ENCODE results near the gene INVS. TPM values are rescaled to one million over a fixed set of nuclear protein-coding genes. Genes with fewer than 3 reads are reported as not detected.

The INVS gene
- total and polyA plus RNA-seq, 3 donors from 2014 or later: 13.3 to 37.1 (median 31.7) TPM

DNA sequence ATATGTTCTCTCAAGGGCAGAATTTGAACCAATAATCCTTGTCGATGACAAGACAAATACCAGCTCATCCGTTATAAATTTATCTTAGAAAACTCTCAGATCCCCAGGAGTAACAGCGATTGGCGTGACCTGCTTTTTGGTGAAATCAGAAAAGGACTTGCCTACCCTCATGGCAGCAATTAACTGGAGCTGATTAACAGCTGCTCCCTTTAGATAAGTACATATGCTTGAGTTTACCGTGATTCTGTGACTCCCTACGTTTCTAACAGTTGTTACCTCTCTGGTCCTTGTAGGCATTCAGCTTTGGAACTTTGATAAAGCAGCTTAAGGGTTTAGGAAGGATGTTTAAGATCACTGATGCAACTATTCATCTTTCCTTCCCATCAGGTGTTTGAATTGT is 2.6 kb downstream of the INVS start:
- Histone ChIP-seq H3K9me3 (no peaks in the 10 kb centered on the region), H3K27ac (no peak overlapping the region), H3K4me1 (peaks cover 8% of the 10 kb centered on the region), H3K4me3 (no peak overlapping the region), H3K27me3 (no peaks in the 10 kb centered on the region), H3K36me3 (ENCODE audit: low read depth, missing control alignments) (no peaks in the 10 kb centered on the region)
- WGBS, 2 donors: 83 to 85% methylated on average over 6 of the region's 6 CpGs
- no peak for DNase-seq
- TF ChIP-seq, protein P1, sequence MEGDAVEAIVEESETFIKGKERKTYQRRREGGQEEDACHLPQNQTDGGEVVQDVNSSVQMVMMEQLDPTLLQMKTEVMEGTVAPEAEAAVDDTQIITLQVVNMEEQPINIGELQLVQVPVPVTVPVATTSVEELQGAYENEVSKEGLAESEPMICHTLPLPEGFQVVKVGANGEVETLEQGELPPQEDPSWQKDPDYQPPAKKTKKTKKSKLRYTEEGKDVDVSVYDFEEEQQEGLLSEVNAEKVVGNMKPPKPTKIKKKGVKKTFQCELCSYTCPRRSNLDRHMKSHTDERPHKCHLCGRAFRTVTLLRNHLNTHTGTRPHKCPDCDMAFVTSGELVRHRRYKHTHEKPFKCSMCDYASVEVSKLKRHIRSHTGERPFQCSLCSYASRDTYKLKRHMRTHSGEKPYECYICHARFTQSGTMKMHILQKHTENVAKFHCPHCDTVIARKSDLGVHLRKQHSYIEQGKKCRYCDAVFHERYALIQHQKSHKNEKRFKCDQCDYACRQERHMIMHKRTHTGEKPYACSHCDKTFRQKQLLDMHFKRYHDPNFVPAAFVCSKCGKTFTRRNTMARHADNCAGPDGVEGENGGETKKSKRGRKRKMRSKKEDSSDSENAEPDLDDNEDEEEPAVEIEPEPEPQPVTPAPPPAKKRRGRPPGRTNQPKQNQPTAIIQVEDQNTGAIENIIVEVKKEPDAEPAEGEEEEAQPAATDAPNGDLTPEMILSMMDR (IDR thresholded peaks at IDR 0.05): no peak
- TF ChIP-seq POLR2A (IDR thresholded peaks at IDR 0.05): no peak
- intact Hi-C loops (cut with DNase I; ENCODE audit: low total_unique reads): no loop called here

DNA sequence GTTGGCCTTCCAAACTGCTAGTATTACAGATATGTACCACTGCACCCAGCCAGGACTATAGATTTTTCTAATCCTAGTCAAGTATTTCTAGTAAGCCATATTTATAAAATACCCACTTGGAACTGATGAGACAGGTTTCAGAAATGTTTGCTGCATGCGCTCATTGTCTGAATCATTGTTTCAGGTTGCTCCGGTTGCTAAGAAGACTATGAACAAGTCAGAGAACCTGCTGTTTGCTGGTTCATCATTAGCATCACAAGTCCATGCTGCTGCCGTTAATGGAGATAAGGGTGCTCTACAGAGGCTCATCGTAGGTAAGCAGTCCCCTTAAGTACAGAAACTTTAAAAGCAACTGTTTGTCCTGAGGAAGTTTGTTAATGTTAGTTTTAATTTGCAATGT is 5.3 kb downstream of the INVS start:
- WGBS, 2 donors: 86% methylated on average over 4 of the region's 4 CpGs
- Histone ChIP-seq H3K4me3 (no peak overlapping the region), H3K27ac (no peak overlapping the region), H3K4me1 (no peaks in the 10 kb centered on the region), H3K27me3 (no peaks in the 10 kb centered on the region), H3K36me3 (ENCODE audit: low read depth, missing control alignments) (no peaks in the 10 kb centered on the region), H3K9me3 (no peaks in the 10 kb centered on the region)
- DNase-seq: no peak
- intact Hi-C loops (cut with DNase I; ENCODE audit: low total_unique reads): no loop called here
- TF ChIP-seq, protein P1 (IDR thresholded peaks at IDR 0.05): no peak
- no peak for TF ChIP-seq POLR2A (IDR thresholded peaks at IDR 0.05)

DNA sequence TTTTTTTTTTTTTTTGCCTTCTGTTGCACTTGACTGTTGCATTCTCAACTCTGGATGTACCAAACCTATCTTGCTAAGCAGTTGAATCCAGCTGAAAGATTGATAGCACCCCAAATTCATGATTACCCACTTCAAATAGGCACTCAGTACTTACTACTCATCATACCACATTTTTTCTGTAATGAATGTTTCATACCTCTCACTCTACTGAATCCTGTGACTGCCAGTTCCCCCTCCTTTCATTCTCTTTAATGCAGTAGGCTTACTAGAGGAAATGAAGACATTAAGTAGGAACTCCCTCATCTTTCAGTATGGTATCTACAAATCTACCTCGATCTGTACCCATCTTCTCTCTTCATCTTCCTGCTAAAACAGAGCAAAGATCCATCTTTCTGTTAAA is 6.8 kb downstream of the INVS start:
- Histone ChIP-seq H3K36me3 (ENCODE audit: low read depth, missing control alignments) (no peaks in the 10 kb centered on the region), H3K4me3 (no peak overlapping the region), H3K27me3 (no peaks in the 10 kb centered on the region), H3K27ac (no peak overlapping the region), H3K9me3 (no peaks in the 10 kb centered on the region), H3K4me1 (peaks cover under 1% of the 10 kb centered on the region)
- 0 to 4% methylated on average over 1 of the region's 1 CpG for WGBS, 2 donors
- TF ChIP-seq POLR2A (IDR thresholded peaks at IDR 0.05): no peak
- TF ChIP-seq, protein P1 (IDR thresholded peaks at IDR 0.05): no peak
- no peak for DNase-seq
- intact Hi-C loops (cut with DNase I; ENCODE audit: low total_unique reads): no loop called here

DNA sequence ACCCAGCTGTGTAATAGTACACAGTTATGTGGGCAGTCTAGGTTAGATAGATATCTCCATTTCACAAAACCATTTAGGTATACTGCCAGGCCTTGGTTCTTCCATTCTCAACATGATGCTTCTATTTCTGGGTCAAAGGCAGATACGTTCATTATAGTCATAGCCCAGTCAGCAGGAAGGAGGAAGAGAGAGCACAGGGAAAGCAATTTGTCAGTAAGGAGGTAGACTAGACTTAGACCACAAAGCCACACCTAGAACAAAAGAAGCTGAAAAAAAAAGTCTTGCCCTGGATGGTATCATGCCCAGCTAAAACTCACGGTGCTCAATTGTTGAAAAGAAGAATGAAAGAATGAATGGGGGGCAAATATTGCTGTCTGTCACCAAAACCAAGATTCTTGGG is 7.6 kb downstream of the INVS start:
- peaks cover 5% of the 10 kb centered on the region for H3K4me1 ChIP-seq
- H3K36me3 ChIP-seq (ENCODE audit: low read depth, missing control alignments): no peaks in the 10 kb centered on the region
- H3K9me3 ChIP-seq: no peaks in the 10 kb centered on the region
- TF ChIP-seq, protein P1 (IDR thresholded peaks at IDR 0.05): no peak
- TF ChIP-seq POLR2A (IDR thresholded peaks at IDR 0.05): no peak
- no peak overlapping the region for H3K27ac ChIP-seq
- WGBS, 2 donors: 88 to 97% methylated on average over 2 of the region's 2 CpGs
- intact Hi-C loops (cut with DNase I; ENCODE audit: low total_unique reads): no loop called here
- no peak for DNase-seq
- H3K27me3 ChIP-seq: no peaks in the 10 kb centered on the region
- no peak overlapping the region for H3K4me3 ChIP-seq

DNA sequence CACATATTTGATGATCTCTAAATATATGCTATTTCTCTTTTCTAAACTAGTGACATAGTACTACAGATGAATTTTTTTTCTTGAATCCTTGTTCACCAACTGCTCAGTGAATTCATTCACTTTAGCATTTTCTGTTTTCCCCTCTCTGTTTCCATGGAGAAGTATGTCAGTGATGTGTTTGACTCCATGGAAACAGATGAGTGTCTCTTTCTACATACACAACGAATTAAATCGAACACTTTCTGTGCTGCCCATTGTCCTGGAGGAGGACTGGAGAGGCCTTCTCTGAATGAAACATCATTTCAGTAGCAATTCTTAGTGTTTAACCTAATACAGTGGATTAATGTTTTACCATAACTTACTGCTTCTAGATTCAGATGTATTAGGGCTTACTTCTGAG is 9.5 kb downstream of the INVS start:
- Histone ChIP-seq H3K36me3 (ENCODE audit: low read depth, missing control alignments) (no peaks in the 10 kb centered on the region), H3K4me1 (peaks cover 5% of the 10 kb centered on the region), H3K27ac (no peak overlapping the region), H3K27me3 (no peaks in the 10 kb centered on the region), H3K4me3 (no peak overlapping the region), H3K9me3 (no peaks in the 10 kb centered on the region)
- WGBS, 2 donors: 87% methylated on average over 2 of the region's 2 CpGs
- no peak for DNase-seq
- no peak for TF ChIP-seq POLR2A (IDR thresholded peaks at IDR 0.05)
- TF ChIP-seq, protein P1 (IDR thresholded peaks at IDR 0.05): no peak
- intact Hi-C loops (cut with DNase I; ENCODE audit: low total_unique reads): no loop called here

All from testis (tissue), 3 donors.